HG02798 (cell line): ENCODE data around the gene RALGPS1.

Experiments
- ATAC-seq: cut with Tn5 transposase; IDR thresholded peaks from one replicate; pipeline ENCODE4 v1.9.1; 2021; ENCODE audit warnings: mild to moderate bottlenecking; ENCODE audit not compliant: unreplicated experiment, poor library complexity

RALGPS1 gene

GRCh38 chr9:127066851-127067136 lies 152.2 kb downstream of the RALGPS1 start:
- ATAC-seq: no peak

GRCh38 chr9:127067603-127068220 lies 153.1 kb downstream of the RALGPS1 start:
- no peak for ATAC-seq

DNA sequence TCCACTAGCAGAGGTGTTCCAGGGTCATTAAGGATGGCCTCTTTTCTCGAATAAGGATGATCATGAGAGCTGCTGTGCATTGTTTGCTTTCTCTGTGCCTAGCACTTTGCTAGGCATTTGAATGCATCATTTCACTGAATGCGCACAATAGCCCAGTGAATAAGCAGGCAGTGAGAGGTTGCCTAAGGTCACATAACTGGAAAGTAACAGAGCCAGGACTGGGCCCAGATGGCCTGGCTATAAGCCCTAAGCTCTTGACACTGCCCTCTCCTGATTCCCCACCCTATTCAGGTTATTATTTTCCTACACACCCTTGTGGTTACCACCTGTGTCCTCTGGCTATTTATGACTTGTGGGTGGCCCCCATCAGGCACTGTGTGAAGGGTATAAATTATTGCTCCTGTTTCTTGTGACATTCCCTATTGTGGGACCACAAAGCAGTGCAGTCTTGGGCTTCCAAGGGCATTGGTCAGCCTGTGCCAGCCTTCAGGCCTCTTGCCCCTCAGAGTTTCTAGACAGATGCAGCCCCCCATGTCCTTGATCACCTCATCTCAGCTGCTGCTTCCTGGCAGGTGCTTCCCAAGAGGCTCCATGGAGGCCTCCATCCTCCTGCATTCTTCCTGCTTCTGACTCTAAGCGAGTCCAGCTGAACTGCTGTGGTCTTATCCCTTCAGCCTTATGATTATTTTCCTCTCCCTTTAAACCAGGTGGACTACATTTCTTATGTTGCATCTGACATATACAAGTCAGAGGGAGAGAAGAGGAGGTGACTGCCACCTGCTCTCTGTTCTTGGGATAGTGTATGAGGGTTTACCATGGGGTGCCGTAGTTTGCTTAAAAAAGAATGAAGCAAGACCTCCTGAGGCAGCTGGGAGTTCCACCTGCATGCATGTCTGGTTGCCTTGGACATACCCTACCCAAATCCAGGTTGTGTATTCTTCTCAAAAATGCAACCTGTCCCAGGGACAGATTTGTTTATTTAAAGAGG lies 160.3 kb downstream of the RALGPS1 start:
- ATAC-seq: no peak

- ATAC-seq: no peak
These were observed 161.2 kb downstream of the RALGPS1 start for GRCh38 chr9:127075624-127076372.

DNA sequence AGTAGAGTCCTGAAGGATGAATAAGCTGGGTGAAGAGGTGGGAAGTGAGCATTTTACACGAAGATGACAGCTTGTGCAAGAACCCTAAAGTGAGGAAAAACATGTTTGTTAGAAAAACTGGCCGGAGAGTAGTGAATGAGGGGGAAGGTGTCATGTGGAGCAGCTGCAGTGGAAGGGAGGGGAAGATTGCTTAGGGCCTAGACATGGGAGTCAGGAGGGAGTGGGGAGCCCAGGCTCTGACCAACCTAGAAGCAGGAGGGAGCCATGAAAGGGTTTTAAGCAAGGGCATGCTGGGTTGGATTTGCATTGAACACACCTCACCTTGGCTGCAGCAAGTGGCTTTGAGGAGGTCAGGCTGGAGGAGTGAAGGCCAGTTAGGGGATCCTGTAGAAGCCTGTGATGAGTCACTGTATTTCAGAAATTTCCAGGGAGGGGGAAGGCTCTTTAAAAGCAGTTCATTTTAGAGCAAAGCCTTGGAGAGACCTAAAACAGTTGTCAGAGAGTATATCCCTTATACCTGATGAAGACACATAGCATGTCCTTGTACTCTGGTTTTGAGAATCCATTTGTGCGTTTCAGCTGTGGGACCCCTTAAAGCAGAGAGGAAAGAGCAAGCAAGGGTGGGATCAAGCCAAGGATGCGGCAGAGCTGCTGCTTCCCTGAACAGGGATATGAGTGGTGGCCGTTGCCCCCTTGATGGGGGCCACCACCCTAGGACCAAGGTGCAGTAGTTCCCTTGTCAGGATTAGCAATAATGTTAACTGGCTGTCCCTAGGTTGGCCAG lies 162.5 kb downstream of the RALGPS1 start:
- no peak for ATAC-seq

DNA sequence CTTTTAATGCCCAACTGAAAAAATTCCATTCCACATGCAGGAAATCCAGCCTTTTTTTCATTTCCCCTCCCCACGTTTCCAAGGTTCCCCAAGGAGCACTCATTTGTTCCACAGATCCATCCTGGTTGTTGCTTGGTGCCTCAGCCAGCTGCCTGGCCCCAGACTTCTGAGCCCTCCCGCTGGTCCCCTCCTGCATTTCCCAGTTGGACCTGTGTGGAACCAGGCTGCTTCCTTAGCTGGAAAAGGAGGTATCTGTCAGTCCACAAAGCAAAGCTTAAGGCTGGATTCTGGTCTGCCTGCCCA lies 163.0 kb downstream of the RALGPS1 start:
- no peak for ATAC-seq

DNA sequence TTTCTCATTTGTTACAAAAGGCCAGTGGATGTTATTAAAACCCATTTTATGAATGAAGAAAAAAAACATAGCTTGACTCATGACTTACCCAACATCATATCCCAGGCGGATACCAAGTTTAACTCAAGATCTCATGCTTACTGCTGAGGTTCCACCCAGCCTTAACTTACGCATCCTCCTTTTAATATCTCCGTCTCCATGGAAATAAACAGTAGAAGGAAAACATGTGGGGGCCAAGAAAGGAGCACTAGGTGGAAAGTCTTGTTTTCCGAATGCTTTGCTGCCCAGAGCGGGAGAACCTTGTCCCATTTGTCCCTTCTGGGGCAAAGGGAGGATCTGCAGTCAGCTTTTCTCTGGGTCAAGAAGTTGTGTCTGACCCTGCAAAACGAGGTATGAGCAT lies 163.8 kb downstream of the RALGPS1 start:
- no peak for ATAC-seq

DNA sequence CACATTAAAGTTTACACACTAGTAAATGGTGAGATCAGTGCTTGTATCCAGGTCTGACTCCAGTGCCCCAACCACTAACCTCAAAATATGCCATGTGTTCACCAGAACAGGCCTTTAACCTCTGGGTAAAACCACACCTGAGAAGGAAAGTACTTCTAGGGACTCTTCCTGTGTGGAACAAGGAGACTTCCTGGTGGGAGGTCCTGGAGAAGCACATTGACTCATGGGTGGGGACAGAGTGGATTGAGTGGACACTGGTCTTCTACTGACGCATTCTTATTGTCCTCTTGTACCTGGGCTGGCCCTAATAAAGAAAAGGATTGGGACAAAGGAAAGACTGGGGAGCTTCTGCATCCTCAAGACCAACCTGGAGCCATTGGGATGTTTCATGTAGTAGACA lies 164.4 kb downstream of the RALGPS1 start:
- ATAC-seq: no peak

- no peak for ATAC-seq
These were observed 165.0 kb downstream of the RALGPS1 start for GRCh38 chr9:127079446-127080140.

DNA sequence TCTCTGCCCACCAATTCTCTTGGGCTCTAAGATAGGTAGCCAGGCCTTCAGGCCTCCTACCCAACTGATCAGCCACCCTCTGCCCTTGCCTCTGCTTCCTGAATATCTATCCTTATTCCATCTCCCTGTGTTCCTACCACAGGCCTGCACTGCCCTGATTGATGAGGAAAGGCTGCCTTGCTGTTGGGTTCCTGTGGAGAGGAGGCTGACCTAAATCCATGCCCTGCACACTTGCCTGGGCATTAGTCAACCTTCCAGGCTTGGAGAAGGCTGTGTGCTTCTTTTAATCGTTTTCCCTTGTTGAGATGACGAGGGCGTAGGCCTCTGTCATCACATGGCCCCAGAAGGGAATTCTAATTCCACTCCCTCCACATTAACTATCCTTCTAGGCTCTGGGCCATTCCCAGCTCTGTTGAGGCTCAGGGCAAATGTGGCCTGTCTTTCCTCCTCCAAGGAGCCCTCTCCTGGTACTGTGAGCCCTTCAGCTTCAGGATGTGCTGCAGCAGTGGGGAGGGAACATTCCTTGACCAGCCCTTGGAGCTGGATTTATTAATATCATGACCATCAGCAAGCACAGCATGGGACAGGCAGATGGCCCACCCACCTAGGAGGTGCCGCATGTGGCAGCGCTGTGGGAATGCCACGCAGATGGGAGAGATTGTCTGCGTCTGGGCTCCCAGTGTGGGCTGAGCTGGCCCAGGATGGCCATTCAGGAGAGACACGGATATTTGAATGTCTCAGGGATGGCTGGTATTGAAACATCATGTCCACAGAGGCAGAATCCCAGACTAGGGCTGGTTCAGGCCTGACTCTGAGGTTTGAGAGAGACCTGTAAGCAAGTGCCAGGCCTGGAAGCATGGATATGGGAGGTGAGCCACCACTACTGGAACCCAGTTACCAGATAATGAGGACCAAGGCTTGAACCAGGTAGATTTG lies 166.9 kb downstream of the RALGPS1 start:
- no peak for ATAC-seq

DNA sequence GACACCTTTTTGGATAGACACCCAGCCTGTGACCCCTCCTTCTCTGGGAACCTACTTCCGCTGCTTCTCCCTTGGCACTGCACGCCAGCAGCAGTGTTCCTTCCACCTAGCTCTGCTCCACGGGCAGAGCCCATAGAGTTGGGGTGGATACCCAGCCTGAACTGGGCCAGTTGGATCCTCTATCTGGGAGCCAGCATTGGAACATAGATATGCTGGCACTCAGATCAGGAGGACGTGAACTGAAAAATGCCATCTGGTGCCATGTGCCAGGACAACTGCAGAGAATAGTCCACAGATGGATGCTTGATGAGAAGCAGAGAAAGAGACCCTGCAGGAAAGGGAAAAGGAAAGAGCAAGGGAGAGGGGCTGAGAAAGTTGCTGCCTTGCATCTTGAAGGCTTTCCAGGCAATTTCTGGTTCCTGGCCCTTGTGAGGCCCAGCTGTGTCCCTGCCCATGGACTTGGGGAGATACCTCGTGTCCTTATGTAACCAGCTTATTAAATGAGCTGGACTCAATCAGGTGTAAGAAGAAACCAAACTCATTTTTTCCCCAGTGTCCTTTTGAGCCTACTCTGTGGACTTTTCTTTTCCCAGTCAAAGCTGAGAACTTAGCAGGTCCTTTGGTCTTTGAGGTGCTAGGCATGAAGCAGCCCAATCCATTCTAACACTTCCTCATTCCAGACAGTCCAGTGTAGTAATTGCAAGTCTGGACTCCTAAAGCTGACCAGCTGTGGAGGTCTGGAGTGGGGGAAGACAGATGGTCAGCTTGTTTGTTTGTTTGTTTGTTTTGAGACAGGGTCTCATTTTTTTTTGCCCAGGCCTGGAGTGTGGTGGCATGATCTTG lies 168.8 kb downstream of the RALGPS1 start:
- no peak for ATAC-seq

DNA sequence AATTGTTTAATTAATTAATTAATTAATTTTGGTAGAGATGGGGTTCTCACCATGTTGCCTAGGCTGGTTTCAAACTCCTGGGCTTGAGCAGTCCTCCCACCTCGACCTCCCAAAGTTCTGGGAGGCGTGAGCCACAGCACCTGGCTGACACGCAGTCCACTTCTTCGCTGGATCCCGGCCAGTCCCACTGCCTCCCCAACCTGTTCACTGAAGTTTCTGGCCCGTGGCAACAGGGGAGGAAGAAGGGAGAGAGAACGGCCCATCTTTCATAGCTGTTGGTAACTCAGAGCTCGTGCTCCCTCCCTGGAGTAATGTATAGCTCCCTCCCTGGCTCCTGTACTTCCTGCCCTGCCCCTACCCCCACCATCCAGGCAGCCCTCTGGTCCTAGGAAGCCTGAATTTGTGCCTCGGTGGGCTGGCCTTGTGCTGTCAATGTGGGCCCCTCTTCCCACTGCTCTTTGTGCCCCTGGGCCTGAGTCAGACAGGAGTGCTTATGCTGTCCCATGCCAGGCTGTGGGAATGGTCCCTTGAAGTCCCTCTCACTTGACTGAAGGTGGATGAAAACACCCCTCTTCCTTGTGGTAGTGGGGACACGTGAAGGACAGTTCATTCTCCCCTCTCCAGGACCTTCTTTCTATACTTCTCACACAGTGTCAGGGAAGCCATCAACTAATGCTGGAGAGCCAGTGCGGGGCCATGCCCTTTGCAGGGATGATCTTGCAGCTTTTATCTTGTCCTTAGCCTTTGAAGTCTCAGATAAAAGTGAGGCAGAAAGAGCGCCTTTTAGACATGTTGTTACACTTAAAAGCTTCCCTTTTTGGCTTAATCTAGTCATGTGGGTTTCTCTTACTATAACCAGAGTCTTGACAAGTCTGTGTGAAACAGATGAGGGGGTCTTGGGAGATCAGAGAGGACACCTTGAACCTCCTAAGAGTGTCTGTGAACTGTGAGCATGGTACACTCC lies 169.8 kb downstream of the RALGPS1 start:
- no peak for ATAC-seq

DNA sequence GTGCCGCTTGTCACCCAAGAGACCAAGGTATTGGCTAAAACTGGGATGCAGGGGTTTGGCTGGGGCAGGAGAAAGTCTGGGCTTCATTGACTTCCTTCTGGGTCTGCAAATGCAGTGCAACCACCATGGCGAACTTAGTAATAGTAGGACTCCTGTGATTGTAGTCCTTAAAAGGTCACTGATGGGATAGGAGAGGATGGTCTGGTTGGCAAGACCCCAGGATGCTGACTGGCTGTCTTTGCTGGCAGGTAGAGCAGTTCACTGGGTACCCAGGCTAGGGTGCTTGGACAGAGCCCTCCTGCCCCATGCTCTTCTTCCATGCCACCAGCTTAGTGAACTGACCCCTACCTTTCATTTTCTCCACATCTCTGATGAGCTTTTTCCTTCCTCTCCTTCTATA lies 170.6 kb downstream of the RALGPS1 start:
- ATAC-seq: no peak

GRCh38 chr9:127086771-127087170 lies 172.2 kb downstream of the RALGPS1 start:
- ATAC-seq: no peak

GRCh38 chr9:127087411-127087810 lies 172.8 kb downstream of the RALGPS1 start:
- no peak for ATAC-seq

- ATAC-seq: no peak
These were observed 173.3 kb downstream of the RALGPS1 start for GRCh38 chr9:127087836-127088235.
